GM12878 (cell line): ENCODE results near the gene SMARCD2. TPM values are rescaled to one million over a fixed set of nuclear protein-coding genes. Genes with fewer than 3 reads are reported as not detected.

Experiments used
- ATAC-seq: fragments of 200-7000 bp; cut with Tn5 transposase; 3 replicates; pipeline ENCODE4 v1.9.1; 2020; ENCODE audit warnings: mild to moderate bottlenecking, moderate library complexity
- BruUV-seq: library from RNA; stranded (reverse); fragments of 400-500 nt; replicated peaks from 2 replicates; lab custom pipeline; 2021; lab: Mats Ljungman, UMichigan
- CTCF ChIA-PET: fragments of 300-600 bp; sonication (Branson Sonifier 250); formaldehyde crosslinking; extraction: SDS; loops from one replicate; lab custom pipeline; 2021; ENCODE audit warnings: inconsistent platforms; lab: Yijun Ruan, JAX
- POLR2A ChIA-PET: fragments of 350-600 bp; formaldehyde crosslinking; extraction: SDS; loops from one replicate; lab custom pipeline; 2021; ENCODE audit warnings: inconsistent platforms; lab: Charles Lee
- RAD21 ChIA-PET: fragments of 300-600 bp; sonication (Branson Sonifier 250); formaldehyde crosslinking; loops from one replicate; lab custom pipeline; 2023; ENCODE audit warnings: antibody characterized with exemption; ENCODE audit not compliant: unreplicated experiment; lab: Charles Lee
- SMC1A ChIA-PET: fragments of 300-600 bp; sonication (Branson Sonifier 250); formaldehyde crosslinking; loops from one replicate; lab custom pipeline; 2023; ENCODE audit not compliant: unreplicated experiment, uncharacterized antibody; lab: Charles Lee
- DNase-seq: peaks from one replicate; pipeline ENCODE4 v3.0.0-alpha.2; 2011; ENCODE audit warnings: low read depth, low spot score
- FAIRE-seq: peaks from 3 replicates; lab custom pipeline; 2011; peaks lifted over from hg19 to GRCh38; lab: Jason Lieb, UNC
- H2AFZ ChIP-seq: 2 replicates; pipeline ENCODE4 v1.6.0; 2011; ENCODE audit warnings: low read depth, low read length, control low read depth; ENCODE audit not compliant: control insufficient read depth
- H3K27ac ChIP-seq: 2 replicates; pipeline ENCODE4 v1.5.1; 2011; ENCODE audit warnings: control low read depth; ENCODE audit not compliant: control insufficient read depth, insufficient read depth
- H3K27me3 ChIP-seq, 2 experiments: replicated peaks in 1 of 2; 2 replicates each; pipeline versions ENCODE4 v1.6.0 to v1.6.1; 2011; ENCODE audit warnings: low read length in 1 of 2; ENCODE audit not compliant: control insufficient read depth in 2 of 2, insufficient read depth in 2 of 2
- H3K36me3 ChIP-seq, 2 experiments: 2 replicates each; pipeline ENCODE4 v1.5.1; 2011; ENCODE audit warnings: low read length in 1 of 2; ENCODE audit not compliant: control insufficient read depth in 2 of 2, insufficient read depth in 2 of 2
- H3K4me1 ChIP-seq: 2 replicates; pipeline ENCODE4 v1.6.1; 2011; ENCODE audit warnings: mild to moderate bottlenecking, low read length, moderate library complexity, mixed read lengths; ENCODE audit not compliant: control insufficient read depth, insufficient read depth
- H3K4me2 ChIP-seq: 2 replicates; pipeline ENCODE4 v1.6.0; 2011; ENCODE audit warnings: control low read depth; ENCODE audit not compliant: control insufficient read depth, insufficient read depth
- H3K4me3 ChIP-seq: fragments of 200-600 bp; sonication (generic); 2 replicates; pipeline ENCODE4 v1.5.1; 2016
- H3K79me2 ChIP-seq: 2 replicates; pipeline ENCODE4 v1.6.0; 2011; ENCODE audit warnings: low read length; ENCODE audit not compliant: control insufficient read depth, insufficient read depth
- H3K9ac ChIP-seq: 2 replicates; pipeline ENCODE4 v1.8.0; 2011; ENCODE audit warnings: low read length, control low read depth, mixed read lengths; ENCODE audit not compliant: control insufficient read depth, insufficient read depth
- H3K9me3 ChIP-seq: replicated peaks from 3 replicates; pipeline ENCODE4 v1.5.1; 2011; ENCODE audit warnings: mild to moderate bottlenecking, low read length; ENCODE audit not compliant: control insufficient read depth, insufficient read depth
- H4K20me1 ChIP-seq: 2 replicates; pipeline ENCODE4 v1.6.0; 2011; ENCODE audit not compliant: control insufficient read depth, insufficient read depth
- CBX3 ChIP-seq: fragments of 200-600 bp; sonication (generic); IDR thresholded peaks from 2 replicates; pipeline ENCODE4 v1.6.1; 2016; ENCODE audit warnings: low read depth, borderline replicate concordance
- CEBPB ChIP-seq, 2 experiments: fragments of 150-350 bp in 1 of 2; IDR thresholded peaks; 2 replicates each; pipeline ENCODE4 v1.6.1; 2012 to 2014; ENCODE audit warnings: low read depth in 2 of 2, low read length in 2 of 2, borderline replicate concordance in 1 of 2, inconsistent platforms in 1 of 2
- EGR1 ChIP-seq, 2 experiments: IDR thresholded peaks; 1 replicate in 1 of 2; 2 replicates in 1 of 2; pipeline ENCODE4 v1.6.1; 2011 to 2012; ENCODE audit warnings: low read depth in 2 of 2, low read length in 2 of 2, borderline replicate concordance in 1 of 2, mild to moderate bottlenecking in 1 of 2, moderate library complexity in 1 of 2
- EZH2 ChIP-seq: IDR thresholded peaks from 2 replicates; pipeline ENCODE4 v1.6.1; 2012; ENCODE audit warnings: low read depth, mild to moderate bottlenecking, control low read depth, inconsistent platforms, low read length, borderline replicate concordance; ENCODE audit not compliant: control insufficient read depth
- HCFC1 ChIP-seq: fragments of 150-350 bp; IDR thresholded peaks from 2 replicates; pipeline ENCODE4 v1.6.1; 2014; ENCODE audit warnings: low read length
- KLF5 ChIP-seq: fragments of 450-650 bp; IDR thresholded peaks from 2 replicates; pipeline ENCODE4 v1.6.1; 2014; ENCODE audit warnings: mild to moderate bottlenecking; ENCODE audit not compliant: partially characterized antibody
- SMC3 ChIP-seq: IDR thresholded peaks from 2 replicates; pipeline ENCODE4 v1.6.1; 2011; ENCODE audit warnings: low read length, improper control_type of control experiment, borderline replicate concordance
- SREBF2 ChIP-seq: IDR thresholded peaks from 2 replicates; pipeline ENCODE4 v1.6.1; 2012; ENCODE audit warnings: mild to moderate bottlenecking, low read length
- STAT1 ChIP-seq: fragments of 450-650 bp; conservative IDR thresholded peaks from 2 replicates; pipeline ENCODE4 v1.6.1; 2014; ENCODE audit warnings: antibody characterized with exemption, mild to moderate bottlenecking
- SUPT20H ChIP-seq: IDR thresholded peaks from 2 replicates; pipeline ENCODE4 v1.6.1; 2011; ENCODE audit warnings: low read depth, mild to moderate bottlenecking, low read length, moderate library complexity, borderline replicate concordance; ENCODE audit not compliant: control insufficient read depth
- YY1 ChIP-seq: IDR thresholded peaks from 2 replicates; pipeline ENCODE4 v1.6.1; 2011; ENCODE audit warnings: low read depth, mild to moderate bottlenecking, low read length
- ZNF207 ChIP-seq: fragments of 450-650 bp; IDR thresholded peaks from 2 replicates; pipeline ENCODE4 v1.6.1; 2014; ENCODE audit warnings: antibody characterized with exemption, mild to moderate bottlenecking, borderline replicate concordance
- ZZZ3 ChIP-seq: IDR thresholded peaks from 2 replicates; pipeline ENCODE4 v1.6.1; 2011; ENCODE audit warnings: low read depth; ENCODE audit not compliant: control insufficient read depth, insufficient read length
- WGBS: methylation state at CpG from one replicate; pipeline ENCODE4 v1.1.6; 2016; ENCODE audit warnings: low lambda C conversion rate; ENCODE audit not compliant: insufficient replicate concordance, insufficient coverage; ENCODE audit errors: missing lambda C conversion rate; 5-methylcytosine and 5-hydroxymethylcytosine counted together
- in situ Hi-C: fragments of 300-500 bp; cut with MboI; formaldehyde crosslinking; loops from 9 replicates; pipeline ENCODE4 v1.14.3; 2018; ENCODE audit warnings: mixed read lengths
- intact Hi-C: fragments of 100-400 bp; cut with micrococcal nuclease; formaldehyde crosslinking; loops from one replicate; pipeline ENCODE4 v1.14.2; 2022; ENCODE audit not compliant: unreplicated experiment
- polyA plus RNA-seq, 11 experiments: library from polyadenylated mRNA; depleted of rRNA in 4 of 11; unstranded in 6 of 11; stranded (reverse) in 5 of 11; fragments of >200 nt; fragmentation: Nextera tagmentation in 4 of 11; fragmentation: Illumina TruSeq in 1 of 11; extraction: Ambion mirVana in 4 of 11; extraction: Trizol in 1 of 11; gene quantifications; 1 replicate in 1 of 11; 2 replicates in 10 of 11; pipeline versions ENCODE4 v1.2.1 to v1.2.3, GENCODE V29; 2011 to 2016; ENCODE audit warnings: inconsistent platforms in 2 of 11, missing spikeins in 2 of 11, low read depth in 1 of 11
- total RNA-seq, 4 experiments: library from RNA; depleted of rRNA in 3 of 4; stranded (reverse); fragments of >200 nt in 3 of 4; fragmentation: Illumina TruSeq in 1 of 4; extraction: Trizol in 1 of 4; gene quantifications; 2 replicates each; pipeline versions ENCODE4 v1.2.1 to v1.2.3, GENCODE V29; 2013 to 2021
- TF ChIP-seq, protein P1 (sequence below): fragments of 450-650 bp; IDR thresholded peaks from 2 replicates; pipeline ENCODE4 v1.6.1; 2018; ENCODE audit warnings: borderline replicate concordance, mild to moderate bottlenecking; ENCODE audit not compliant: partially characterized antibody

The SMARCD2 gene
- total and polyA plus RNA-seq, 10 of the 15 experiments (the other 5 are each of a cell fraction or from before 2014, with no cell fraction given): 2.4 to 111 (median 63.6) TPM

DNA sequence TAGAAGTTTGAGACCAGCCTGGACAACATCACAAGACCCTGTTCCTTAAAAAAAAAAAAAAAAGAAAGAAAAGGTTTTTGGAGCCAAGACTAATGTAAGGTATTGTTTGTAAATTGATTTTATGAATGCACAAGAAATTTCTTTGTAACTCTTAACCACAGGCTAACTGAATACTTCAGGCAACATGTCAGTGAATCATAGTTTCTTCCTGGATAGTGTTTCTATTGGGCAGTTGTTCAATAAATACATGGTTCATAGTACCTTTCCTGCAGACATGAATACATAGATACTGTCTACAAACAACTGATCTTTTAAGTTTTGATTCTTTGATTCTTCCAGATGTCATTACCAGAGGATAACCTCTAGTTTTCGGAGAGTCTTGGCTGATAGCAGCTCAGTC is 56.9 kb downstream of the SMARCD2 start:
- H3K4me3 ChIP-seq: no peak overlapping the region
- peaks cover 8% of the 10 kb centered on the region; the same call in 1 of the 2 replicates for H3K4me1 ChIP-seq
- H2AFZ ChIP-seq: no peak overlapping the region
- WGBS: 100% methylated on average over 1 of the region's 1 CpG
- DNase-seq (no peak), ATAC-seq (no peak), FAIRE-seq (no peak)
- H3K36me3 ChIP-seq: peaks cover 3 to 10% of the 10 kb centered on the region in 2 experiments
- POLR2A ChIA-PET: interaction anchor here (1.0 to 5.6 kb wide), 3 partner anchors 11 to 54 kb away, joined by 3 to 49 read pairs (median 3); partner anchors contain the start of genes CCDC47 and DDX42
- H3K4me2 ChIP-seq: no peak overlapping the region
- H3K9ac ChIP-seq: no peak overlapping the region
- H3K79me2 ChIP-seq: peaks cover 48% of the 10 kb centered on the region
- SMC1A ChIA-PET: interaction anchor here (1.4 to 3.2 kb wide), 2 partner anchors 19 to 90 kb away, joined by 3 to 8 read pairs; no protein-coding TSS in a partner anchor
- in situ Hi-C loops: no loop called here
- no peaks in the 10 kb centered on the region for H3K27me3 ChIP-seq
- no peaks in the 10 kb centered on the region for H3K9me3 ChIP-seq
- H4K20me1 ChIP-seq: no peaks in the 10 kb centered on the region
- BruUV-seq: no TSS peak
- intact Hi-C loops: no loop called here
- H3K27ac ChIP-seq: no peak overlapping the region
- CTCF ChIA-PET: interaction anchor here (1.8 to 4.0 kb wide), 2 partner anchors 24 to 81 kb away, joined by 5 to 10 read pairs; no protein-coding TSS in a partner anchor
- no peak for TF ChIP-seq YY1
- no peak for TF ChIP-seq CEBPB (IDR thresholded peaks at IDR 0.05; ENCODE audit: borderline replicate concordance in 1 of 2, low read depth in 2 of 2, low read length in 2 of 2)
- TF ChIP-seq ZZZ3: no peak
- TF ChIP-seq, protein P1, sequence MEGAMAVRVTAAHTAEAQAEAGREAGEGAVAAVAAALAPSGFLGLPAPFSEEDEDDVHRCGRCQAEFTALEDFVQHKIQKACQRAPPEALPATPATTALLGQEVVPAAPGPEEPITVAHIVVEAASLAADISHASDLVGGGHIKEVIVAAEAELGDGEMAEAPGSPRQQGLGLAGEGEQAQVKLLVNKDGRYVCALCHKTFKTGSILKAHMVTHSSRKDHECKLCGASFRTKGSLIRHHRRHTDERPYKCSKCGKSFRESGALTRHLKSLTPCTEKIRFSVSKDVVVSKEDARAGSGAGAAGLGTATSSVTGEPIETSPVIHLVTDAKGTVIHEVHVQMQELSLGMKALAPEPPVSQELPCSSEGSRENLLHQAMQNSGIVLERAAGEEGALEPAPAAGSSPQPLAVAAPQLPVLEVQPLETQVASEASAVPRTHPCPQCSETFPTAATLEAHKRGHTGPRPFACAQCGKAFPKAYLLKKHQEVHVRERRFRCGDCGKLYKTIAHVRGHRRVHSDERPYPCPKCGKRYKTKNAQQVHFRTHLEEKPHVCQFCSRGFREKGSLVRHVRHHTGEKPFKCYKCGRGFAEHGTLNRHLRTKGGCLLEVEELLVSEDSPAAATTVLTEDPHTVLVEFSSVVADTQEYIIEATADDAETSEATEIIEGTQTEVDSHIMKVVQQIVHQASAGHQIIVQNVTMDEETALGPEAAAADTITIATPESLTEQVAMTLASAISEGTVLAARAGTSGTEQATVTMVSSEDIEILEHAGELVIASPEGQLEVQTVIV: no peak
- TF ChIP-seq EGR1 (IDR thresholded peaks at IDR 0.05; ENCODE audit: borderline replicate concordance in 1 of 2, low read depth in 2 of 2, low read length in 2 of 2): no peak
- TF ChIP-seq EZH2: no peak
- no peak for TF ChIP-seq SUPT20H
- TF ChIP-seq ZNF207: no peak
- TF ChIP-seq KLF5: no peak
- no peak for TF ChIP-seq SREBF2
- TF ChIP-seq CBX3: no peak
- no peak for TF ChIP-seq SMC3
- no peak for TF ChIP-seq STAT1
- TF ChIP-seq HCFC1: no peak
- TF ChIP-seq, all 136 proteins: peak for 0
- RAD21 ChIA-PET: no interaction called here
